Stimulated activated naive CD8-positive, alpha-beta T cell treated with anti-CD3 and anti-CD28 coated beads, Interleukin-15, Interleukin-2, amounts not matched to agents 100 ng/mL and 50 ng/mL, for 24 hours (primary cell): ENCODE results near the gene CNGA1.
"Not testable (repeated sequence)": the region's sequence is repeated elsewhere in the genome, so short reads cannot be mapped to it uniquely, and the experiment has no call there.

Source experiments
- H3K27ac Mint-ChIP-seq: one replicate; pipeline ENCODE4 v1.8.0; 2021; ENCODE audit warnings: mild to moderate bottlenecking, mixed read lengths
- H3K27me3 Mint-ChIP-seq: one replicate; pipeline ENCODE4 v1.8.0; 2021; ENCODE audit warnings: mixed read lengths
- H3K36me3 Mint-ChIP-seq: one replicate; pipeline ENCODE4 v1.8.0; 2021; ENCODE audit warnings: low read depth, mixed read lengths
- H3K4me1 Mint-ChIP-seq: one replicate; pipeline ENCODE4 v1.8.0; 2021; ENCODE audit warnings: low read depth, mixed read lengths
- H3K4me3 Mint-ChIP-seq: one replicate; pipeline ENCODE4 v1.8.0; 2021; ENCODE audit warnings: mild to moderate bottlenecking, mixed read lengths
- H3K9me3 Mint-ChIP-seq: one replicate; pipeline ENCODE4 v1.8.0; 2021; ENCODE audit warnings: mixed read lengths

Gene CNGA1

GRCh38 chr4:47968847-47969246, 47.6 kb downstream of the CNGA1 start:
- Mint-ChIP-seq H3K4me3 (no peak overlapping the region), H3K36me3 (no peaks in the 10 kb centered on the region), H3K4me1 (no peaks in the 10 kb centered on the region), H3K27me3 (peaks cover 10% of the 10 kb centered on the region), H3K9me3 (no peaks in the 10 kb centered on the region), H3K27ac (no peak overlapping the region)

GRCh38 chr4:47954677-47955076, 61.8 kb downstream of the CNGA1 start:
- no peaks in the 10 kb centered on the region for H3K4me1 Mint-ChIP-seq

GRCh38 chr4:47954245-47954644, 62.2 kb downstream of the CNGA1 start:
- no peak overlapping the region for H3K27ac Mint-ChIP-seq
- no peaks in the 10 kb centered on the region for H3K36me3 Mint-ChIP-seq
- H3K9me3 Mint-ChIP-seq = no peaks in the 10 kb centered on the region
- peaks cover 4% of the 10 kb centered on the region for H3K27me3 Mint-ChIP-seq
- H3K4me1 Mint-ChIP-seq = no peaks in the 10 kb centered on the region
- H3K4me3 Mint-ChIP-seq = no peak overlapping the region

More at GRCh38 chr4:47954677-47955076, 61.8 kb downstream of the CNGA1 start:
- Mint-ChIP-seq H3K9me3 (no peaks in the 10 kb centered on the region), H3K27ac (no peak overlapping the region), H3K27me3 (peaks cover 4% of the 10 kb centered on the region), H3K36me3 (no peaks in the 10 kb centered on the region), H3K4me3 (no peak overlapping the region)

GRCh38 chr4:47945930-47946726, 70.4 kb downstream of the CNGA1 start:
- no peaks in the 10 kb centered on the region for H3K4me1 Mint-ChIP-seq
- H3K36me3 Mint-ChIP-seq = no peaks in the 10 kb centered on the region
- no peak overlapping the region for H3K27ac Mint-ChIP-seq
- peaks cover 4% of the 10 kb centered on the region for H3K27me3 Mint-ChIP-seq
- no peak overlapping the region for H3K4me3 Mint-ChIP-seq
- H3K9me3 Mint-ChIP-seq = no peaks in the 10 kb centered on the region

DNA sequence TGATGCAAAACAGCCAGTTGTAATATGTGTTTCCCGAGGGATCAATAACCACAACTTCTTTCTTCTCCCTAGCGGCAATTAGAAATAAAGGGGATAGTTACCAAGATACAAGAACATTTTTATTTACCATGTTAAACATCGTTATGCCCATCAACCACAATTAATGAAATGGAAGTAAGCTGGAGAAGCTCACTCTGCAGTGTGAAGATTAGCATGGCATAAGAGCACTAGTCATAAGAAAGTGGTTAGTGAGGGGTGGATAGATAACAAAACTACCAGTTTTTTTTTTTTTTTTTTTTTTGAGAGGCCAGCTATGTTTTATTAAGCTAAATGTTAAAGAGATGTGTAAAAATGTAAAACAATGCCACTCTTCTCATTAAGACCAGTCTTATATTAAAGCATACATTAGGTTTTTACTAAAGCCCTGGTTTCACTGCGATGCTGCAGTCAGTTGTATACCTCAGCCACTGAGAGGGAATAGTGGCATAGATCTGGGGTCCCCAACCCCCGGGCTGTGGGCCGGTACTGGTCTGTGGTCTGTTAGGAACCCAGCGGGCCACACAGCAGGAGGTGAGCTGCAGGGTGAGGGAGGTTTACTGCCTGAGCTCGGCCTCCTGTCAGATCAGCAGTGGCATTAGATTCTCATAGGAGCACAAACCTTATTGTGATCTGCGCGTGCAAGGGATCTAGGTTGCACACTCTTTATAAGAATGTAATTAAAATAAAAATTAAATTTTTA, 74.2 kb downstream of the CNGA1 start:
- Mint-ChIP-seq H3K4me3 (no peak overlapping the region), H3K36me3 (no peaks in the 10 kb centered on the region), H3K27ac (no peak overlapping the region), H3K27me3 (no peaks in the 10 kb centered on the region), H3K9me3 (no peaks in the 10 kb centered on the region), H3K4me1 (no peaks in the 10 kb centered on the region)

DNA sequence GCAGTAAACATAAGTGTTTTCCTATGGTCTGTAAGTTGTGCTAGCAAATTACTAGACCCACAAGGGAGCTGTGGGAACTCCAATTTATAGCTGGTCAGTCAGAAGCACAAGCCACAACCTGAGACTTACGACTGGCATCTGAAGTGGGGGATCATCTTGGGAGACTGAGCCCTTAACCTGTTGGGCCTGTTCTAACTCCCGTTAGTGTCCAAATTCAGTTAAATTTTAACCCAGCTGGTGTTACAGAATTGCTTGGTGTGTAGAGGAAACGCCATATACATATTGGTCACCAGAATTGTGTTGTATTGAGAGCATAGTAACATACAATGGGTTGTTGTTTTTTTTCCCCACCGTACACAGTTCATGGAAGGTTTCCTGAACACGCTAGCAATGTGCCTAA, 77.0 kb downstream of the CNGA1 start:
- Mint-ChIP-seq H3K4me1 (no peaks in the 10 kb centered on the region), H3K27ac (no peak overlapping the region), H3K36me3 (no peaks in the 10 kb centered on the region), H3K27me3 (no peaks in the 10 kb centered on the region), H3K9me3 (no peaks in the 10 kb centered on the region), H3K4me3 (no peak overlapping the region)

DNA sequence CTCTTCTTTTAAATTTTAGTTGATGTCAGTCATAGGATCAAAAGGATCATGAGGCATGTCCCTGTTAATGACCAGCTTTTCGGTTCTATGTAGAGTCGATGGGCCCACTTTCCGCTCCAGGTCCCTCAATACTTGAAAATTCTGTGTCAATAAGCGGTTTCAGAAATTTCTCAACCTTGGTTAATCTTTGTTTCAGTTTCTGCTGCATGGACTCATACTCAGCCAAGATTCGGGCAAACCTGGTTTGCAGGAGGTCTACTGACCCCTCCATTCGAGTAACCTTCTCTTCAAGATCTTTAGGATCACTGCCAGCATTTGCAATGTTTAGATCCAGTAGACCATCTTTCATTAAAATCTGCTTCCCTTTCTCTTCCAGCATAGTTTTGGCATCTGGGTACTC, 80.1 kb downstream of the CNGA1 start:
- Mint-ChIP-seq H3K36me3 (no peaks in the 10 kb centered on the region), H3K4me1 (no peaks in the 10 kb centered on the region), H3K27me3 (no peaks in the 10 kb centered on the region), H3K9me3 (no peaks in the 10 kb centered on the region), H3K27ac (no peak overlapping the region), H3K4me3 (no peak overlapping the region)

GRCh38 chr4:47933840-47934239, 82.6 kb downstream of the CNGA1 start:
- Mint-ChIP-seq H3K9me3 (no peaks in the 10 kb centered on the region), H3K27me3 (no peaks in the 10 kb centered on the region), H3K4me1 (peaks cover 7% of the 10 kb centered on the region), H3K36me3 (no peaks in the 10 kb centered on the region), H3K4me3 (no peak overlapping the region), H3K27ac (no peak overlapping the region)

- H3K4me3 Mint-ChIP-seq = no peak overlapping the region
- peaks cover 13% of the 10 kb centered on the region for H3K4me1 Mint-ChIP-seq
- H3K27me3 Mint-ChIP-seq = peaks cover 18% of the 10 kb centered on the region
- H3K9me3 Mint-ChIP-seq = no peaks in the 10 kb centered on the region
- H3K27ac Mint-ChIP-seq = no peak overlapping the region
- H3K36me3 Mint-ChIP-seq = no peaks in the 10 kb centered on the region
Observed at GRCh38 chr4:47930971-47931804, 85.3 kb downstream of the CNGA1 start.

GRCh38 chr4:47929682-47930201, 86.7 kb downstream of the CNGA1 start:
- no peak overlapping the region for H3K27ac Mint-ChIP-seq
- H3K36me3 Mint-ChIP-seq = no peaks in the 10 kb centered on the region
- H3K4me3 Mint-ChIP-seq = no peak overlapping the region
- H3K27me3 Mint-ChIP-seq = peaks cover 27% of the 10 kb centered on the region
- H3K9me3 Mint-ChIP-seq = no peaks in the 10 kb centered on the region
- H3K4me1 Mint-ChIP-seq = peaks cover 13% of the 10 kb centered on the region

DNA sequence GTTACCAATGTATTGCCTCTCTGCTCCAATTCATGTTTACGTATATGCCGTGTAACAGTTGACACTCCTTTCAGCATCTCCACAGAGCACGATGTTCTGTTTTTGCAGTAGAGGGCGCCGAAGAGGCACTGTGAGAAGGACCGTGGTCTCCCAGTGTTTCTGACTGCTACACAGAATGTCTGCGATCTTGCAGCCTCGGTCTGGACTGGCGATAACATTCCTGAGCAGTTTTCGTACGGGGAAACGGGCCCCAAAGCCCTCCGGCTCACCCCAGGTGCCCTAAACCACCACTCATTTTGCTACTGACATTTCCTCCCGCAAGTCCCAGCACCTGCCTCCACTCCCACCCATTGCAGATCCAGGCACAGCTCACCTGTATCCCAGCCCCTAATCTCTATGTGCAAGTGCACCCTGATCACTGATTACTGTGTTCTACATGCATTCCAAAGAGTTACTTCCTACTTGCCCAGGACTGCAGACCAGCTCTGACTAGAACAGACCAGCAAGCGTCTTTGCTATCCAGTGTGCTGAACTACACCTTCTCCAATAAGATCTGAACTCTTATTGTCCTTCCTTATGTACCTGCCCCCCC, 89.7 kb downstream of the CNGA1 start:
- H3K4me3 Mint-ChIP-seq = peak overlapping the region; percentile 40
- peaks cover 13% of the 10 kb centered on the region for H3K4me1 Mint-ChIP-seq
- H3K36me3 Mint-ChIP-seq = no peaks in the 10 kb centered on the region
- no peaks in the 10 kb centered on the region for H3K9me3 Mint-ChIP-seq
- H3K27ac Mint-ChIP-seq = no peak overlapping the region
- H3K27me3 Mint-ChIP-seq = peaks cover 27% of the 10 kb centered on the region

DNA sequence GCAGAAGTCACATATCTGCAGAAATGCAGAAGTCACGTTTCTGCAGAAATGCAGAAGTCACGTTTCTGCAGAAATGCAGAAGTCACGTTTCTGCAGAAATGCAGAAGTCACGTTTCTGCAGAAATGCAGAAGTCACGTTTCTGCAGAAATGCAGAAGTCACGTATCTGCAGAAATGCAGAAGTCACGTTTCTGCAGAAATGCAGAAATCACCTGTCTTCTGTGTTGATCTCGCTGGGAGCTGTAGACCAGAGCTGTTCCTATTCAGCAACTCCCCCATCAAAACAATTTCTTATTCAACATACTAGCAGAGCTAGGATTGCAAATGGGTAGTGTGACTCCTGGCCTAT, 93.2 kb downstream of the CNGA1 start:
- not testable (repeated sequence) for H3K4me3 Mint-ChIP-seq

GRCh38 chr4:47922436-47923260, 93.8 kb downstream of the CNGA1 start:
- not testable (repeated sequence) for H3K4me3 Mint-ChIP-seq, H3K27ac Mint-ChIP-seq, H3K36me3 Mint-ChIP-seq, H3K4me1 Mint-ChIP-seq, H3K9me3 Mint-ChIP-seq
- H3K27me3 Mint-ChIP-seq = peaks cover 18% of the 10 kb centered on the region

More for the DNA sequence above, 93.2 kb downstream of the CNGA1 start:
- not testable (repeated sequence) for H3K36me3 Mint-ChIP-seq, H3K4me1 Mint-ChIP-seq, H3K27ac Mint-ChIP-seq, H3K9me3 Mint-ChIP-seq
- H3K27me3 Mint-ChIP-seq = peaks cover 23% of the 10 kb centered on the region

GRCh38 chr4:47917163-47917562, 99.3 kb downstream of the CNGA1 start:
- not testable (repeated sequence) for H3K27ac Mint-ChIP-seq, H3K4me3 Mint-ChIP-seq, H3K36me3 Mint-ChIP-seq, H3K9me3 Mint-ChIP-seq, H3K27me3 Mint-ChIP-seq
- peaks cover 25% of the 10 kb centered on the region for H3K4me1 Mint-ChIP-seq
